GM12891 (cell line): ENCODE data around the gene COL4A1.
"Not testable (repeated sequence)": the region's sequence is repeated elsewhere in the genome, so short reads cannot be mapped to it uniquely, and the experiment has no call there.

Experiments used
- DNase-seq: peaks from one replicate; pipeline ENCODE4 v3.0.0; 2011; ENCODE audit warnings: low spot score; ENCODE audit not compliant: insufficient read length
- FAIRE-seq: peaks from 2 replicates; lab custom pipeline; 2011; peaks lifted over from hg19 to GRCh38; lab: Jason Lieb, UNC
- PAX5 ChIP-seq: IDR thresholded peaks from 2 replicates; pipeline ENCODE4 v1.6.1; 2011; ENCODE audit warnings: low read length, moderate library complexity, mild to moderate bottlenecking; ENCODE audit not compliant: insufficient read depth, severe bottlenecking
- POLR2A ChIP-seq: IDR thresholded peaks from 2 replicates; pipeline ENCODE4 v1.6.1; 2011; ENCODE audit warnings: low read depth, low read length, control low read depth
- POLR2AphosphoS5 ChIP-seq: IDR thresholded peaks from 2 replicates; pipeline ENCODE4 v1.6.1; 2011; ENCODE audit warnings: low read depth, low read length, control low read depth
- POU2F2 ChIP-seq: IDR thresholded peaks from 2 replicates; pipeline ENCODE4 v1.6.1; 2011; ENCODE audit warnings: low read depth, mild to moderate bottlenecking, control low read depth, low read length, moderate library complexity
- SPI1 ChIP-seq: IDR thresholded peaks from 2 replicates; pipeline ENCODE4 v1.6.1; 2011; ENCODE audit warnings: low read depth, low read length, control low read depth
- TAF1 ChIP-seq: IDR thresholded peaks from 2 replicates; pipeline ENCODE4 v1.6.1; 2011; ENCODE audit warnings: low read depth, low read length, control low read depth

COL4A1 gene

DNA sequence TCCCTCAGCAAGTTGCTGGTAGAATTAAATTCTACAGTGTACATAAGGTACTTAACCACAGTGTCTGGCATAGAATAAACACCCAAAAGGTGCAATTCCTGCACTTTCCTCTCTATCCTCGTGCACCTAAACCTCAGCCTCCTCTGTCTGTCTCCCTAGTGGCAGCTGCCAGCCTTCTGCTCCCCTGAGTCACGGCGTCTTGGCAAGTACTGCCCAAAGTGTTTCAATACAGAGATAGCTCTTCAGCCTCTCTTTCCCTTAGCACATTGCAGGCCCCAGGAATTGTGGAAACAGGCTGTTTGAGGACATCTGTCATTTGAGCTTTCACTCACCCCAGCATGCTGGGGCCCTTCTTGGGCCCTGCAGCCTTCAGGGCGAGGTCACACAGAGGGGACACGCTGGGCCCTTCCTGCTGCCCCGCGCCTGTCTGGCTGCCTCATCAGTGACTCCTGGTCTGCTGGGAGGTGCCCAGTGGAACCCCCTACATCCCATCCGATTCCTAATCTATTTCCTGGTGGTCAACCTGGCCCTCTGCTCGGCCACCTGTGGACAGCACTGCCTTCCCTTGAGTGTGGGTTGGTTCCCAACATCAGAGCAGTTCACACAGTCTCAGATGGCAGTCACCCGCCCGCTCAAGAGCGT, 19.4 kb upstream of the COL4A1 start:
- DNase-seq (no peak), FAIRE-seq (no peak)

DNA sequence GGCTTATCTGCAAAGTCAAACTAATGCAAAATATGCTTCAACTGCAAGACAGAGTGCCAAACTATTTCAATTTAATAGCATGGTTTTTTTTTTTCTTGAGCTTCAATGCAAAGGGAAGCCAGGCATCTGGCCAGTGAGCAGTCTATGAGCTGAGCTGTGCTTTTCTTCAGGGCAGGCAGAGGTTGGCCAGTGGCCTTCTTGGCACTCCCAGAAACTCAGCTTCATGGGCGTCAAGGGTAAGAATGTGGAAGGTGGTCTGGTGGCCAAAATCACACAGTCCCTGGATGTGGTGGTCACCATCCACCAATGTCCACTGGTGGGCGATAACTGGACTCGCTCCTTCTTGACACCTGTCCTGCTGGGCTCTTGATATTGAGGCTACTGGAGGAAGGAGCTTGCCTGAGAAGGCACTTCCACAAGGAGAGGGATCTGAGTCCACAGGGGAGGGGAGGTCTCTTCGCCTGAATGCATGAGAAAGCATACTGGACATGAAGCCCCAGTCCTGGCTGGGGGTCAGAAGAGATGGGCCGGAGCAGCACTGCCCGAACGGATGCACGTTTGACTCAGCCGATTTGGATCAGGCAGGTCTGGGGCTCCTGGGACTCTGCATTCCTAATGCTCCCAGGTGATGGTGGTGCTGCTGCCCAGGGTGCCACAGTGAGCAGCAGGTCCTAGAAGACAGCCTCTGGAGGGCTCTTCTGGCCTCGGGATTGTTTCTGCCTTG, 17.2 kb upstream of the COL4A1 start:
- TF ChIP-seq PAX5 (no peak), TAF1 (no peak), POLR2A (no peak), SPI1 (no peak), POLR2AphosphoS5 (no peak), POU2F2 (no peak)
- FAIRE-seq: no peak
- DNase-seq: no peak

More for the DNA sequence above, 19.4 kb upstream of the COL4A1 start:
- no peak for TF ChIP-seq POU2F2
- no peak for TF ChIP-seq PAX5
- TF ChIP-seq SPI1: no peak
- TF ChIP-seq POLR2A: no peak
- TF ChIP-seq POLR2AphosphoS5: no peak
- no peak for TF ChIP-seq TAF1

GRCh38 chr13:110323172-110323891, 16.4 kb upstream of the COL4A1 start:
- DNase-seq (no peak), FAIRE-seq (no peak)
- TF ChIP-seq POLR2A (no peak), PAX5 (no peak), SPI1 (no peak), TAF1 (no peak), POU2F2 (no peak), POLR2AphosphoS5 (no peak)

GRCh38 chr13:110322828-110323171, 15.8 kb upstream of the COL4A1 start:
- FAIRE-seq: no peak

GRCh38 chr13:110322126-110322827, 15.3 kb upstream of the COL4A1 start:
- FAIRE-seq: no peak
- no peak for DNase-seq
- TF ChIP-seq POLR2AphosphoS5: no peak
- TF ChIP-seq POU2F2: no peak
- TF ChIP-seq SPI1: no peak
- no peak for TF ChIP-seq PAX5
- no peak for TF ChIP-seq TAF1
- TF ChIP-seq POLR2A: no peak

More at GRCh38 chr13:110322828-110323171, 15.8 kb upstream of the COL4A1 start:
- TF ChIP-seq POLR2AphosphoS5: no peak
- TF ChIP-seq PAX5: no peak
- TF ChIP-seq POLR2A: no peak
- TF ChIP-seq TAF1: no peak
- no peak for TF ChIP-seq POU2F2
- no peak for TF ChIP-seq SPI1
- DNase-seq: no peak

DNA sequence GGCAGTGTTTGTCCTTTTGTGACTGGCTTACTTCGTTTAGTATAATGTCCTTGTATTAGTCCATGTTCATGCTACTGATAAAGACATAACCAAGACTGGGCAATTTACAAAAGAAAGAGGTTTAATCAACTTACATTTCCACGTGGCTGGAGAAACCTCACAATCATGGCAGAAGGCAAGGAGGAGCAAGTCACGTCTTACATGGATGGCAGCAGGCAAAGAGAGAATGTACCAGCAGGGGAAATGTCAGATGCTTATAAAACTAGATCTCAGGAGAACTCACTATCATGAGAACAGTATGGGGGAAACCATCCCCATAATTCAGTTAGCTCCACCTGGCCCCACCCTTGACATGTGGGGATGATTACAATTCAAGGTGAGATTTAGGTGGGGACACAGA, 14.6 kb upstream of the COL4A1 start:
- FAIRE-seq: not testable (repeated sequence)

DNA sequence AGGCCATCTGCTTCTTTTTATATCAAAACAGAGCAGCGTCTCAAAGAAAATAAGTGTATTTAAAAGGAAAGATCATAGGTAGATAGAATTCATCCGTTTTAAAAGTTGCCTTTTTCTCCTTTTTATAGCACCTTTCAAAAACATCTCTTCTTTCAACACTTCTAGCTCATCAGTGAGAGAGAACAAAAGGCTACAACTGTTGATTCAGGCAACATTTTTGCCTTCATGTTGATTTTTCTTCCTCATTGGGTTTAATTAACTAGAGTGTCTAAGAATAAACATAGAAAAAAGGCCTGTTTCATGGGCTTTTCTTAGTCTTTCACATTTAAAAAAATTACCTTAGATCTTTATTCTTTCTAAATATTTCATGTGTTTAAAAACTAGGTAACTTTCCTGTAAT, 13.7 kb upstream of the COL4A1 start:
- FAIRE-seq: no peak

More for the DNA sequence above, 14.6 kb upstream of the COL4A1 start:
- DNase-seq: not testable (repeated sequence)

DNA sequence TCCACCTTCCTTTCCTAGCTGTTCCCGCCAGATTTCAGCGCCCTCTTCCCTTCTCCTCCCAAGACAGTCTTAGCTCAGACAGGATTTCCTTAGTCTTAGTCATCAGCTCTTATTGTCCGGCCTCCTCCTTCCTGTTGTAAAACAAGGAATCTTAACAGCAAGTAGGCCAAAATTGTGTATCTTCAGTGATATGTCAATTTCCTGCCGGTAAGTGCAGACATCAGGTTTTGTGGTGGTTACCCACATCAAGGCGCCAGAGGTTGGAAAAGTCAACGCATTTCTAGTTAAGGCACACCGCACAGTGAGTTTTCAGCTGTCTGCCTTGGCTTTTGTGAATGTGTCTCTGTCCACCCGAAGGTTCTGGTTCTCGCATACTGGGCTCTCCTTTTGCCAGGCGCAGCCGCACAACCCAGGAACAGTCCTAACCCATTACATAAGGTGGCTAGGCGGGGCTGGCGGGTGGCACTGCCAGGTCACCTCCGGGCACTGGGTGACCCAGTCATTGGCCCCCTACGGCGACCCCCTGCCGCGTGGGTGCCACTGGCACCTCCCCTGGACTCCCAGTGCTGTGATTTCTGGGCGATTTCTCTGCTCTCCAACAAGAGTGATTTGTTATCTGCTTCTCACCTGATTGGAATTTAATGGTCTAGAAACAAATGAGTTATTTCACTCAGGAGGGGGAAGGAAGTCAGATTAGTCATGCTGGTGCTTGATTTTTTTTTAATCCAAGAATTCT, 13.0 kb upstream of the COL4A1 start:
- FAIRE-seq (no peak), DNase-seq (no peak)
- TF ChIP-seq POLR2AphosphoS5 (no peak), SPI1 (no peak), POU2F2 (no peak), POLR2A (no peak), PAX5 (no peak), TAF1 (no peak)

More for the DNA sequence above, 13.7 kb upstream of the COL4A1 start:
- no peak for TF ChIP-seq POLR2AphosphoS5
- no peak for DNase-seq

- FAIRE-seq (no peak), DNase-seq (no peak)
- TF ChIP-seq TAF1: no peak
- TF ChIP-seq POU2F2: no peak
- no peak for TF ChIP-seq PAX5
- TF ChIP-seq SPI1: no peak
- no peak for TF ChIP-seq POLR2A
- no peak for TF ChIP-seq POLR2AphosphoS5
Observed at GRCh38 chr13:110319397-110319773, 12.4 kb upstream of the COL4A1 start.
